G401.6 (cell line): Measurements from ENCODE around the gene KRT80.
"Not testable (repeated sequence)": the region's sequence is repeated elsewhere in the genome, so short reads cannot be mapped to it uniquely, and the experiment has no call there.

Experiments
- FAIRE-seq: peaks from 2 replicates; lab custom pipeline; 2012; peaks lifted over from hg19 to GRCh38; lab: Jason Lieb, UNC

KRT80 gene

DNA sequence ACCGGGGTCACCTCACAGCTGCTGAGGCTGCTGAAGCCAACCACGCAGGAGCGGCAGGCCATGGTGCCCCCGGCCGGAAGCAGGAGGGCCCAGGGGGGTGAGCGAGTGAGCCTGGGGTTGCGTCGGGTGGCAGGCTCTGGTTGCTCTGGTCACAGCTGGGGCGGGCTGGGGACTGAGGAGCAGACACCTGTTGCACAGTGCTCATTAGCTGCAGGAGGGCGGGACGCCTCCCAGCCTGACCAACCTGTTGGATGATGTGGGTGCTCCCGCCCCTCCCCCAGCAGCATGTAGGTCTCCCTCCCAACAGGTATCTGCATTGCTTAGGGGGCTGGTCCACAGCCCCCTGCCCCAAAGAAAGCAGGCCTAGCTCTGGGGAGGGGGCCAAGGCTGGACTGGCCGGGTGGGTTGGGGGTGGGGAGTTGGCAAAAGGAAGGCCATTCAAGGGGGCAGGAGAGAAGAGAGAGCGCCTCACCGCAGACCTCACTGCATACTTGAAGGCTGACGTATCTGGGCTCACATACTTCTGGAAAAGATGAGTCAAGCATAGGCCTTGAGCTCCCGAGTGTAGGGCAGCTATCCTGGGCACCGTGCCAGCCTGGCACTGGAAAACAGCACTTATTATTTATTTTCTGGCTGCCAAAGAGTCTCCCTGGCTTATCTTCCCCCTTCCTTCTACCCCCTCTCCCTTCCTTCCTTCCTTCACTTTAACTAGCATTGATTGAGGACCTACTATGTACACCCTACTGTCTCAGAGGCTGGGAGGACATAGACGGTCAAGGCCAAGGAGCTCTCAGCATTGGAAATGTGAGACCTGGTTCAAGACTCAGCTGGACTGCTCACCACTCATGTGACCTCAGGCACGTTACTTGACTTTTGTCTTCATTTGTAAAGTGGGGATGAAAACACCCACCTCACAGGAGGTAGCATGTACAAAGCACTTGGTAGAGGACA is at the start of gene KRT80:
TSS of gene KRT80 (minus strand) at position 174 of the 951 bp plus-strand sequence. CDS start at position 62, 112 bp downstream.
- FAIRE-seq, result no peak

DNA sequence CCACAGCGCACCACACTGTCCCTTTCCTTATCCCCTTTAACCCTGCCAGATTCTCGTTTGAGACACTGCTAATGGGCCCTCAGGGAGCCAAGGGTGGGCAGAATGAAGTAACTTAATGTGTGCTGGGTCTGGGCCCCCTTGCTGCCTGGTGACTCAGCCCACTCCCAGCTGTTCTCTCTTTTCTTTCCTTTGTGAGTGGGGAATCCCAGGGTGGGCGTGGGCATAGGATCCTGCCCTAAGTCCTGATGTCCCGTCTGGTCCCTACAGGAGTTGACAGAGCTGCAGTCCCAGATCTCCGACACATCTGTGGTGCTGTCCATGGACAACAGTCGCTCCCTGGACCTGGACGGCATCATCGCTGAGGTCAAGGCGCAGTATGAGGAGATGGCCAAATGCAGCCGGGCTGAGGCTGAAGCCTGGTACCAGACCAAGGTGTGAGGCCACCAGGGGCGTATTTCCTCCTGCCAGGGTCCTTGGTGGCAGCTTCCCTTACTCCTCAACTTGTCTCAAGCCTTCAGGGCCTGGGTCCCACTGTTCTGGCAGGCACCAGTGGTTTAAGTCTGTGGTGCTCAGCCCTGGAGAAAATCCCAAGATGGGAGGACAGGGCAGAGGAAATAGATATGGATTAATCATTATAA is 49.5 kb upstream of the KRT80 start:
- FAIRE-seq, result no peak

DNA sequence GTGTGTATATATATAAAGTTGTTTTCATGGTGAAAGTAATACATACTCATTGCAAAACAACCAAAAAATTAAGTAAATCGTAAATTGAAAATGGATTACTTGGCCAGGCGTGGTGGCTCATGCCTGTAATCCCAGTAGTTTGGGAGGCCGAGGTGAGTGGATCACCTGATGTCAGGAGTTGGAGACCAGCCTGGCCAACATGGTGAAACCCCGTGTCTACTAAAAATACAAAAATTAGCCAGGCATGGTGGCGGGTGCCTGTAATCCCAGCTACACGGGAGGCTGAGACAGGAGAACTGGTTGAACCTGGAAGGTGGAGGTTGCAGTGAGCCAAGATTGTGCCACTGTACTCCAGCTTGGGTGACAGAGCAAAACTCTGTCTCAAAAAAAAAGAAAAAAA is 48.4 kb upstream of the KRT80 start:
- FAIRE-seq, result not testable (repeated sequence)

DNA sequence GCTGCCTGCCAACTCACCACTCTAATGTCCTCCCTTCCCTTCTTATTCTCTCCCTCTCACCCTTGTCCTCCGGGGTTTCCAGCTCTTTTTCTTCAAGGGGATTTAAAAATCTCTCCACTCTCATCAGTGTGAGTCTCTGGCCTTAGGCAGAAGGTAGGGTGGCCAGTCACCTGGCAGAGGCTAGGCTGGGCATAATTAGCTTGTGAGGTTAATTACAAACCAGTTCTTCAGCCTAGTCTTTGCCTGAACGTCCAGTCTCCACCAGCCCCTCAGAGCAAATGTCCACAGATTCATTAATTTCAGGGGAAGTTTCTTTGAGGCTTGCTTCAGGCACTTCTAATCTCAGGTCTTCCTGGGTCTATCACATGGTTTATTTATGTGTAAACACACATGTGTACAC is 48.0 kb upstream of the KRT80 start:
- FAIRE-seq, result no peak

DNA sequence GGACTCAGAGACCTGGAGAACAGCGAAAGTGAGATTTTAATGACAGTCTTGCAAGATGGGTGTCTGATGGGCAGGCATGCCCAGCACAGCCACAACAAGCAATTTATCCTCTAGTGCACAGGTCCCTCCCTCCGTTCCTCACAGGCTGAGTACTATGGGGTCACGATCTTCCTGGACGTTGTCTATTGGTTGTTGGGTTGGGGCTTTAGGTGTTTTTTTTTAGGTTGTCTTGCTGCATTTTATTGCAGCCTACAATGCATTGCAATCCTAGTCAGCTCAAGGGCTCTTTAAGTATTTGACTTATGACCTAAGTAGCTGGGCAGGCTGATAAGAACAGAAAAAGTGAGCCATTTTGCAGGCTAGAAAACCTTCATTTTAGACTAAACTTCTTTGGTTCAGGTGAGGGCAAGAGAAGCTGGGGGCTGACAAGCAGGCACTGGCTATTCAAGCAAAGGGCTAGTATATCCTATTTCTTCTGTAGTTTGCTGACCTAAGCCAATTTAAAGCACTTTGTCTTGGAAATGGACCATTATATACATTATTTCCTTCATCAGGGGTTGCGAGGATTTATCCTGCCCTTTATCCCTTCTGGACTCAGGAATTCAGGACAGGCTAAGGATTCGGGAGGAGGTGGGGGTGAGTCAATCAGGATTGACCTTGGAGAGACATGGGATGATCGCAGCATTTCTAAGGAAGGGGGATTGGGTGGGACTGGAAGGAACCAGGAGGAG is 47.3 kb upstream of the KRT80 start:
- FAIRE-seq, result no peak

DNA sequence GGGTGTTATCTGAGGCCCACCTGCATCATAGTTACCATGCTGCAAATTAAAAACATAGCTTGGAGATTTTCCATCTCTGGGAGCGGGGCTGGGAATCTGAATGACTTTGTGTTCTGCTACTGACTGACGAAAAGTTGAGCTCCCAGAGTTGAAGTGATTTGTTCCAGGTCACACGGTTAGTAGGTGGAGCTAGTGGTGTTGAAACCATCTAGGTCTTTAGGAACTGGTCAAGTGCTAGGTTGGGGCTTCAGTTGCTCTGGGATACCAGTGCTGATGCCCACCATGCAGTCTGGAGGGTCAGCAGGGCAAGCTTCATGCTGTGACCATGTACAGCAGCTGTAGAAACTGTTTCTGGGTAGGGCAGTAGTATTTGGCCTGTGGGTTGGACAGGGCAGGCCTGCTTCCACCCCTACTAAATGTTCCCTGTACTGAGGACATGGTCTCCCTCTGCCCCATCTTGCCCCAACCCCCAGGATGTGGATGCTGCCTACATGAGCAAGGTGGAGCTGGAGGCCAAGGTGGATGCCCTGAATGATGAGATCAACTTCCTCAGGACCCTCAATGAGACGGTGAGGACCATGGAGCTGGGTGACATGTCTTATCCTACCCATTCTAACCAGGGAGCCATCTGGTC is 46.5 kb upstream of the KRT80 start:
- no peak for FAIRE-seq

DNA sequence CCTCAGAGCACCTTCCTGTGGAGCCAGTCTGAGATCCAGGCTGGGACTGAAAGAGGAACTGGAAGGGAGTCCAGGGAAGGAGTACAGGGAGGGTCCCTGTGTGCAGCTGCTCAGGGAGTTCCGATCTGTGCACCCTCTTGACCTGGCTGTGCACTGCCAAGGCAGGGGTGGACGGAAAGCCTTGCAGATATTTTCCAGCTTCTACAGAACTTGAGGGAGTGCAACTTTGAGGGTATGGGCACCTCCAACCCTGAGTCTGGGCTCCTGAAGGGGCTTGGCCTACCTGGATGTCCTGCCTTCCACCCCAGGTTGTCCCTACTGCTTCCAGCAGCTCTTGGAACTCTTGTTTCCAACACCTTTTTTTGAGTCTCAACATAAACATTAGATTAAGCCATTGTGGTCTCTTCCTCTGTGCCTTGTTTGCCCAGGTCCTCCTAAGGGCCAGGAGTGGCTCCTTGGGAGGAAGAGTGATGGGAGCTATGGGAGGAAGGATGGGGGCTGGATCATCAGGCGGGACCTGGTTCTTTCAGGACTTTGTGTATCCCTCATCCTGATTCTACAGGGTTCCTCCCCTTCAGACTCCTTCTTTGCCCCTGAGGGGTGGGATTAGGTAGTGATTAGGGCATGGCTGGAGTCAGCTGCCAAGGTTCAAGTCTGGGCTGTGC is 44.7 kb upstream of the KRT80 start:
- FAIRE-seq, result no peak

DNA sequence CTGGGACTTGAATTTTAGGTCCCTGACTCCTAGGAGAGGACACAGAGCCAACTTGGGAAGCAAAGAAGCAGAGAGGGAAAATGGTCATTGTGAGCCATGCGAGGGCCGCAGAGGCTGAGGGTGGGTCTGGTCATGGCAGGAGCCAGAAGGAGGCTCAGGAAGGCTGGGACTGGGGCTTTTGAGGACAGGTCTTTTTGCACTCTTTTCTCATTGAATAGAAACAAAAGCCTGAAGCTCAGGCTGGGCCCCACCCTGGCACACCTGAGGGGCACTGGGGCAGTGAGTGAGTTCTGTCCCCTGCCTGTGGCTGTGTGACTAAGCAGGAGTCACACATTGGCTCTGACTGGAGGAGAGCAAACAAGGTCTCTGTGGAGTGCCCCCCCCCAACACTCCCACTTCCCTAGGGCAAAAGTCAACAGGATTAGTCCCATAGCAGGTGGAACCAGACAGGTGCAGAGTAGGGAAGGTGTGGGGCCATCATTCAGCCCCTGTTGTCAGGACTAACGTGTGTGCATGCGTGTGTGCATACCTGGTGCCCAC is 44.1 kb upstream of the KRT80 start:
- FAIRE-seq, result no peak

DNA sequence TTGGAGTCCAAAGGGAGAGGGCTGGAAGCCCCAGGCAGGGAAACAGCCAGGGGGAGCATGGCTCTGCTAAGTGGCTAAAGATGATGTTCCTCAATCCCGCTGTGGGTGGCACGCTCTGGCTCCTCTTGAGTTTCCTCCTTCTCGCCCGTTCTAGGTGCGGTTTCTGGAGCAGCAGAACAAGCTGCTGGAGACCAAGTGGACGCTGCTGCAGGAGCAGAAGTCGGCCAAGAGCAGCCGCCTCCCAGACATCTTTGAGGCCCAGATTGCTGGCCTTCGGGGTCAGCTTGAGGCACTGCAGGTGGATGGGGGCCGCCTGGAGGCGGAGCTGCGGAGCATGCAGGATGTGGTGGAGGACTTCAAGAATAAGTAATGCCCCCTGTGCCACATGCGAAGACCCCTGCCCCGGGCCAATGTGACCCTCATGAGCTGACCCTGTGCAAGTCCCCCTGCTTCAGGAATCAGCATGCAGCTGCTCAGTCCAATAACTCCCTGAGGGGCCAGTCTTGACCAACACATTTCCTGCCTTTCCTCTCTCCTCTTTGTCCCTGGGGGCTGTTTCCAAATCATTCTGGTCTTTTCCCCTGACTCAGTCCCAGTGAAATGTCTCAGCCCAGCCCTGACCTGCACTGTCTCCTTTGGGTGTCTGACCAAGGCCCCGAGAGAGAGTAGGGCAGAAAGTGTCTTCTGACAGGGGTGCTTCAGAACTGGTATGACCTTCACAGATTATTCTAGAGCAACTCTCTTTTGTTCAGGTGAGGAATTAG is 43.4 kb upstream of the KRT80 start:
- no peak for FAIRE-seq

DNA sequence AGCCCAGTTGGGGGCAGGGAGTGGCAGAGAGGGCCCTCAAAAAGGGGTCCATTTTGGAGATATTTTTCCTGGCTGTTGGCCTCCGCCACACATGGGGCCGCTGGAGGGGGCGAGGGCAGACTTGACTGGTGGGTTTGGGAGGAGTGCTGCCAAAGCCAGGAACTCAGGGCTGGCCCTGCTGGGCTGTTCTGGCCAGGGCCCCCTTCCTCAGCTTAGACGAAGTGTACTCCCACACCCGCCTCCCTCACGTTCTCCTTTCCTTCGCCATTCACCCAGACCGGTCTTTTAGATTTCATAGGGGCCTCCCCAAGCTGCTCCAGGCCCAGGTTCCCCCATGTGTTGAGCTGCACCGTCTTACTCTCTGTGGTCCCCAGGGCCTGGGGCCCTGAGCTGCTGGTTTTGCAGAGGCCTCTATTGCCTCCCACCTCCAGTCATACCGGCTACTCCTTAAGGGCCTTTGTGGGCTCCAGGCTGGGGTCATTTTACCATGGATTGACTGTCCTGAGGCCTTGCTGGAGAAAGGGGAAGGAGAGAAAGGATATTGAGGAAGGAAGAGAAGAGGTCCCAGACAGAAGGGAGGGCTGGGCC is 42.5 kb upstream of the KRT80 start:
- no peak for FAIRE-seq

DNA sequence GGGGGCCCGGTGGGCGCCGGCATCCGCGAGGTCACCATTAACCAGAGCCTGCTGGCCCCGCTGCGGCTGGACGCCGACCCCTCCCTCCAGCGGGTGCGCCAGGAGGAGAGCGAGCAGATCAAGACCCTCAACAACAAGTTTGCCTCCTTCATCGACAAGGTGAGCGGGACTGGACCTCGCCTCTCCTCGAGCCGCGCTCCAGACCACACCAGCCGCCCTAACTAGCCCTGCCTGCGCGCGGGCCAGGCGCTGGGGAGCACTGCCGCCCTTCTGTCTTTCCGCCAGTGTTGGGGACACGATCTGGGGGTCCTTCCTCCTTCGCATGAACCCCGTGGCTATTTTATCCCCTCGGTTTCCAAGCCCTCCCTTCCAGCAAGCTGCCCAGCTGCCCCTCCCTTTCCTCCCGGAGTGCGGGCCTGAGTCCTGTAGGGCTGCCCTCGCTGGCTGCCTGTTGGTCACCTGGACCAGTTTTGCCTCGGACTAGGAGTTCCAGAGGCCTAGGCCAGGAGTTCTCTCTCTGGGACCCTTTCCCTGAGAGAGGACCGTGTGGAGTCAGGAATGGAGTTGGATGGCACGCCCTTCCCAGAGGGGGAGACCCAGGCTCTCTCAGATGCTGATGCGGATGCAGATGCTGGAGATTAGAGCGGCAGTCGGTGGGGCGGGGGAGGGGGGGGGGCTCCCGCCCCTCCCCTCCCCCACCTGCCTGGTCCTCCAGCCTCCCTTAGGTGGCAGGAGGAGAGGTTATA is 41.8 kb upstream of the KRT80 start:
- no peak for FAIRE-seq

DNA sequence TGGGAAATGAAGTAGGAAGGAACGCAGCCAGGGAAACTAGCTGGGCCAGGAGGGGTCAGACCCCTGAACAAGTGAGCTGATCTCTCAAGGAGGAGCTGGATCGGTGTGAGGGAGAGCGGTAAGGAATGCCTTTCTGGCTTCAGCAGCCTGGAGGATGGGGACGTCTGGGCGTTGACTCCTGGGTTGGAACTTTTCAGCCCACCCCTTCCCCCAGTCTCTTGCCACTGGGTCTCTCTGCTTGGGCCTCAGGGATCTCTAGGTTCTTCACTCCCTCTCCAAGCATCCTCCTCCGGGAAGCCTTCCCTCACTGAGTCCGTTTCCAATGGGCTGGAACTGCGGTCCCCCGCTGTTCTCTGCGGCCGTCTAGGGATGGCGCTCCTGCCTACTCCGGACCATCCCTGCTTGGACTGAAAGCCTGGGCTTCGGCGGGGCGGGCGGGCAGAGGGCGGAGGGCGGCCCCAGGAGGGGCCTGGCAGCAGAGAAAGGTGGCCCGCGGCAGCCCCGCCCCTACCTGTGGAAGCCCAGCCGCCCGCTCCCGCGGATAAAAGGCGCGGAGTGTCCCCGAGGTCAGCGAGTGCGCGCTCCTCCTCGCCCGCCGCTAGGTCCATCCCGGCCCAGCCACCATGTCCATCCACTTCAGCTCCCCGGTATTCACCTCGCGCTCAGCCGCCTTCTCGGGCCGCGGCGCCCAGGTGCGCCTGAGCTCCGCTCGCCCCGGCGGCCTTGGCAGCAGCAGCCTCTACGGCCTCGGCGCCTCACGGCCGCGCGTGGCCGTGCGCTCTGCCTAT is 41.1 kb upstream of the KRT80 start, which contains the start of gene KRT7:
TSS of gene KRT7 (plus strand) at position 570 of the 788 bp plus-strand sequence. CDS start at position 624, 54 bp downstream.
- FAIRE-seq, result no peak

DNA sequence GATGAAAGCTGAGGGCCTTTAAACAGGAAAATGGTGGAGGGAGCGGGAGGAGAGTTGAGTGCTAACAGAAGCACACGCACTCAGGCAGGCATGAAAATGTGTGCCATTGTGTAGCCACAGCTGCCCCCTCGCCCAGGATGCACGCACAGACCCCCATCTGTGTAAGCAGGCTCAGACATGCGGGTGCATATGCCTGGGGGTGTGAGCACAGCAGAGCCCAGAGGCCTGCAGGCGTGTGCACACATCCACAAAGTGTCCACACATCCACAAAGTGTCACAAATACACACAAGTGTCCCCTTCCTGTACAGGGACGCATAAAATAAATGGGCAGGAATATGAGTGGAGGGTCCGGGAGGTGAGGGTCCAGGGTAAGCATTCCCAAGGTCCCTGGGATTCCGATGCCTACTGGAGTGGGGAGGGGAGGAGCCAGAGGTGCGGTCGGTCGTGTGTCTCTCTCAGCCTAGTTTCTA is 40.4 kb upstream of the KRT80 start:
- no peak for FAIRE-seq

DNA sequence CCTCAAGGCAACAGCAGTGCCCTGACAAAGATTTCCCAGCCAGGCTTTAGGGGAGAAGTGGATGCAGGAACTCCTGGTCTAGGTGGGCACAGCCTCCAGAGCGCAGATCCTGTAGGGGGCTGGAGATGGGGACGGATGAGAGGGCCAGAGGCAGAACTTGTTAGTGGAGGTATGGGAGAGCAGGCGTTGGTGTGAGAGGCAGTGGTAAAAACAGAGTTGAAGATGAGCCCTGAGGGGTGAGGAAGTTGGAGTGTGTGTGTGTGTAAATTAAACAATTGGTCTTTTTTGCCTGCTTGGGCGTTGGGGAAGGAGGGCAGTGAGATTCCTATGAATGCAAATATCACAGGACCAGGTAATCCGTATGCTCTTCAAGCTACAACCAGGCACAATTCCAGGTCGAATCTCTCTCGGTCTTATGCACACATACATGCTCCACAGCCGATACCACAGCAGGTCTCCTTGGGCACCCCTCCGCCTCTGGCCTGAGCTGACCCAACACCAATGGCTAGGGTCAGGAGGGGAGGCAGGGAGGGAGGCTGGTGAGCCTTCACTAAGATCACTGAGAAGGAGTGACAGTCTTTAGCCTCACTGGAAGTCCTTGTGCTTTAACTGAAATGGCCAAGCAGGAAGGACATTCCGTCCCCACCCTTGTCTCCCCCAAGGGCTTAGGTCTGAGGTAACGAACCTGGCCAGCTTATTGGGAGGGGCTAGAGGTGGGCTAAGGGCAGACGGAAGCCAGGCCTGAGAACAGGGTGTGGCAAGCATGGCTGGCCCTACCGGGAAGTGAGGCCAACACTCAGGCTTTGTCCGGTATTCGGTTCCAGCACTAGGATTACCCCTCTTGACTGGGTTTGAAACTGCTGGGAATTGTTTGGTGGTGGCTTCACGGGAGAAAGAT is 39.7 kb upstream of the KRT80 start:
- no peak for FAIRE-seq

DNA sequence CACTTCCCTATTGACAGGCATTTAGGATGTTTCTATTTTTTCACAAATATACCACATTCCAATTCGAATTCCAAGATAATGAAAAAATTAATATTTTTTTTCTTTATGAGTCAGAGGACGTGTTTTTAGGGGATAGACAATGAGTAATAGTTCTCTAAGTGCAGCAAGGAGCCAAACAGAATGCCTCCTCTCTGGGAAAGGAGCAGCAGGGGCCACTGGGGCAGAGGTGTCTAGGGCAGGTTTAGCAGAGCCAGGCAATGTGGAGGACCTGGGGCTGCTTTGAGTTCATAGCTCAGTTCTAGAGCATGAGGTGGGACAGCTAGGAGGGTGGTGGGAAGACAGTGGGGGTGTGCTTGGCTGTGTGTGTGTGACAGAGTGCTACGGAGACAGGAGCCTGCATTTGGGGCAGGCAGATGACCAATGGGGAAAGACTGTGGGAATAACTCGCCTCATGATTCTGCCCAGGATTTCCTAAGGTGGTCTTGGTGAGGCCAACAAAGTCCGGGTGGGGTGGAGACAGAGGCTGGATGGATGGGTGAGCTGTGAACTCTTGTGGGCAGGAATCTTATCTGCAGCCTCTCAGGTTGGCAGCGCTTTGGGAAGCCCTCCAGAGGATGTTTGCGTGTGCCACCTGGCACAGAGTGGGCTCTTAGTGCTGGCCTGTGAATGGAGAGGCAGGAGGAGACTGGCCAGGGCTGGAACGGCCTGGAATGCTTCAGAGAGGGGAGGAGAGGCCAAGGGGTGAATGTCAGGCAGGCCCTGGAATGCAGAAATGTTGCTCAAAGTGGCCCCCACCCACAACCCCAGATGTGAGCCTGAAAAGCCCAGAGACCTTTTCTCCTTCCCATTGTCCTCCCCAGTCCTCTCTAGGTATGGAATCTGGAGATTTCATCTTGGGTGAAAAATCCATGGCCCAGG is 38.8 kb upstream of the KRT80 start:
- FAIRE-seq, result no peak

DNA sequence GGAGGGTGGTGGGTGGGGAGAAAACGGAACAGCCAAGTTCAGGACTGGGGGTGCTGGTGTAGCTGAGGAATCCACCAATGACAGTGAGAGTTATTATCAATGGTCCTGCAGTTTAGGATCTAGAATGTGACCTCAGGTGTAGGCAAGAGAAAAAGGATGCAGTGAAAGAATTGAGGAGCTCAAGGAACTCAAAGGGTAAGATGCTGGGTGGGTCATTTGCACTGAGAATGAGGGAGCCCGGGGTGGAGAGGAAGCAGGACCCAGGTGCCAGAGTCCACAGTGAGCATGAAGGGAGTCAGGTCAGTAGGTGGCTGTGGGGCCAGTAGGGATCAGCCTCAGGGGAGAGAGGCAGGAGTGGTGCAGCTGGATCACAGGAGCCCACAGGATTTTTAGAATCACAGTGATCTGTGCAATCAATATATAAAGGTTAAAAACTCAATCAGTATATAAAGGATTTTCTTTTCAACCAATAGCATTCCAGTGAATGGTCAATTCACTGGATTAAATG is 38.1 kb upstream of the KRT80 start:
- no peak for FAIRE-seq
